Measurements from ENCODE around the gene BNIP1.
A peak's percentile ranks its signal among the peaks of the same experiment; 100 is the strongest.

Gene BNIP1

DNA sequence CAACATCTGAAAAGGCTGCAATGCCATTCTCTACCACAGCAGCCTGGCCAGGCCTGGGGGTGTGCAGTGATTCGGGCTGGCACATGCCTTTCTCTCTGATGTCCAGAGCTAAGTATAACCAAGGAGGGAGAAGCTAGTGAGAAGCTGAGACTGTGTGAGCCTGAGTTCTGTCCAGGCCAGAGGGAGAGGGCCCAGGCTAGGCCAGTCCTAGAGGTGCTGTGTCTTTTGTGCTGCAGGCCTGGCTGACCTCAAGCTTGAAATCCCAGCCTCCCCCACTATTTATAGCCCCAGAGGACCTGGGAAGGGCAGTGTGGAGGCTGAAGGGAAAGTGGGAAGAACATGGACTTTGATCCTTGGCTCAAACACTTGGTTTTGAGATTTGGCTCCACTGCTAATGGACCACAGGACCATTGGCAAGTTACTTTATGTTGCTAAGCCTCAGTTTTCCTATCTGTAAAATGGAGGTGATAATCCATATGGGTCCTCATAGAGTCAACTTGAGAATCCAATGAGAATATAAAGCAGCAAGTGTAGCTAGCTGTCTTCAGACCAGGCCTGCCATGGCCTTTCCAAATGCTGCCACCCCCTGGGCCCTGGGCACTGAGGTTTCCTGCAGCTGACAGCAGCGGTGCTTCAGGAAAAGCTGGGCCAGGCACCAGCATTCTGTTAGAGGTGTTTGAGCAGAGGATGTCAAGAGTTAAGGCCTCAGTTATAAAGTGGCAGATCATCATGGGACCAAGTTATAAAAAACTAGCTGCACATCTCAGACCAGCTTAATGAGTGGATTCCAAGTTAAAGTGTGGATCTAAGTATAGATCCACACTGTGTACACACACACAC, 21.1 kb downstream of the BNIP1 start:
- no peak for DNase-seq

DNA sequence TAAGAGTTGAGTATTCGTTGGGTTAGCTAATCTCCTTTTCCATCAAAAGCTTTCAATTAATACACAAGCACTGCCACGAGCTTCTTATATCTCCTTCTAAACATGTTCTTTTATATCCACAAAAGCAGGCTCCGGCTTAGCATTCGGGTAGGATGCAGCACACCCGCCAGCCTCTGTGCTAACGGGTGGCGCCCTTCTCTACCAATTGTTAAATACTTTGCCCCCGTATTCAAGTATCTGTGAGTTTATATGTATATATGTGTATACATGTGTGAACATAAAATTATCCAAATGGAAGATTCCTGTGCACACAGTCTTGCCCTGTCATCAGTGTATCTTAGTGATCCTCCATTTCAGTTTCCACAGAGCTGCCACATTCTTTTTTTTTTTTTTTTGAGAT, 27.8 kb downstream of the BNIP1 start:
- no peak for DNase-seq

DNA sequence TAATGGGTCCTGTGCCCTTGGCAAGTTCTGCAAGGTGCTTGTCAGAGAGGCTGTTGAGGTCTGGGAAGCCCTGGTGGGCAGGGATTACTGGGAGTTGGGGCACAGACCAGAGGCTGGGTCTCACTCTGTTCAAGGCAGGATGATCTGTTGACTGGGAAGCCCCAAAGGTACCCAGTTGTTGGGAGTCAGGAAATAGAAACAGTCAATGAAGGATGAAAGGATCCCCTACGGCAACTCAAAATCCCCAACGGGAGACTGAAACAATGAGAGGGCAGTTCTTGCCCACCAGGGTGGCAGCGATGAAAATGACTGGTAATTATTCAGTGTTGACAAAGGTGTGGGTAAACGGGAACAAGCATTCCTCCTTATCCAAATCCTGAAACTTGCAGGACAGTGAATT, 31.2 kb downstream of the BNIP1 start:
- no peak for DNase-seq

DNA sequence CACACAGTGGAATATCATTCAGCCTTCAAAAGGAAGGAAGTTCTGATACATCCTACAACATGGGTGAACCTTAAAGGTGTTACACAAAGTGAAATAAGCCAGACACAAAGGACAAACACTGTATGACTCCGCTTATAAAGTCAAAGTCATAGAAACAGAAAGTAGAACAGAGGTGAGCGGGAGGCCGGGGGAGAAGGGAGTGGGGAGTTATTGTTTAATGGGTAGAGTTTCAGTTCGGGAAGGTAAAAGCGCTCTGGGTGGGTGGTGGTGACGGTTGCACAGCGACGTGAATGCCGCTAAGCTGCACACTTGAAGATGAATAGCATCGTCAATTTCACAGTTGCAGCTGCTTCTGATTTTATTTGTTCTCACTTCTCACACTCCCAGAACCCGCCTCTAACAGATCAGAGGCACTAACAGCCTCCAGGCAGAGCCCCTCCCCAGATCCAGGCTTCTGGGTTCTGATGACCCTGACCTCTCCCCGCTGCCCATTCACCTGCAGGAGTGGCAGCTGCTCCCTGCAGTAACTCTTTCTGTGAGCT, 34.1 kb downstream of the BNIP1 start:
- no peak for DNase-seq

DNA sequence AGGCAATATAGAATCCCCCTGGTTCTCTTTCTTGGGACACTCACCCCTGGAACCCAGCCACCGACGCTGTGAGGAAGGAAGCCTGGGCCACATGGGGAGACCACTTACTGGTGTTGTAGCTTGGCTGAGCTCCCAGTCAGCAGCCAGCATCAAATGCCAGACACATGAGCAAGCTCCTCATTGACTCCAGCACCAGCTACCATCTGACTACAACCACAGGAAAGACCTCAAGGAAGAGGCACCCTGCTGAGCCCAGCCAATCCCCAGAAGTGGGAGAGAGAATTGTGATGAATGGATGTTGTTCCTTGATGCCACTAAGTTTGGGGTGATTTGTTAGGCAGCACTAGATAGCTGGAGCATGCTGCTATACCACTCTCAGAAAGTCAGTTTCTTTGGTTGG, 36.0 kb downstream of the BNIP1 start:
- DNase-seq = no peak

DNA sequence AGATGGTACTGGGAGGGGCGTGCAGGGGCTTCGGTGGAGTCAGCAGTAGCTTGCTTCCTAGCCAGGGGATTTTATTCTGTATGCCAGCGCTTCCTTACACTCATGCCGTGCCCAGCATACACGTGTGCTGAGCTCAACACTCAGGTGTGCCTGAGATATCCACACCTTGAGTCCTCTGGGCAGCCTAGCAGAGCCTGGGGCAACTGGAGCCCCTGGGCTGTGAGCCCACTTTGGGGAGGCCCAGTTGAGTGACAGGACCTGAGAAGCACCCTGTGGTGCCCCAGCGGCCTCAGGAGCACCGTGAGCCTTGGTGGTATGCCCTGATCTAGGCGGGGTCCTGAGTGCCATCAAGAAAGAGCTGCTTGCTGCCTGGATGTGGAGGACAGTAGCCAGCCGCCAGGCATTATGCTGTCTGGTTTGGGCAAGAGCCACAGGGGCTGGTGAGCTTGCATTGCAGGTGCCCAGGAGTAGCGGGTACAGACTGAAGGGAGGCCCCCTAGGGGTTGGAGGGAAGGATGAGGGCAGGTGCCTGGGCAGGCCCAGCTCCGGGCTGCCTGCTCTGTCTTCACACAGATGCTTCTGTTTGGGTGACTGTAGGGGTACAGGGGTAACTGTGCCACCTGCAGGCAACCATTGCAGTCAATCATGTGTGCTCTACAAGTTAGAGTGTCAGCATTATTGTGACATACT, 42.9 kb downstream of the BNIP1 start:
- DNase-seq = no peak

DNA sequence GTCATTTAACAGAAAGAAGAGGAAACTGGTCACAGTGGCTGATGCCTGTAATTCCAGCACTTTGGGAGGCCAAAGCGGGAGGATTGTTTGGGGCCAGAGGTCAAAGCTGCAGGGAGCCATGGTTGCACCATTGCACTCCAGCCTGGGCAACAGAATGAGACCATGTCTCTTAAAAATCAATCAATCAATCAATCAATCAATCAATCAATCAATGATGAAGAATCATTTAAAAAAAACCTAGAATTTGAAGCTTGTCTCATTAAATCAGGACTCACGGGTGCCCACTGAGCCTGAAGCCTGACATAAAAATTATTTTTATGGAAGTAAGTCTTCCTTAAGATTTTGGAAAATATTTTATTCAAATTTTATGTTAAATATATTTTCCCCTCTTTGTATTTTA, 43.9 kb downstream of the BNIP1 start:
- no peak for DNase-seq

DNA sequence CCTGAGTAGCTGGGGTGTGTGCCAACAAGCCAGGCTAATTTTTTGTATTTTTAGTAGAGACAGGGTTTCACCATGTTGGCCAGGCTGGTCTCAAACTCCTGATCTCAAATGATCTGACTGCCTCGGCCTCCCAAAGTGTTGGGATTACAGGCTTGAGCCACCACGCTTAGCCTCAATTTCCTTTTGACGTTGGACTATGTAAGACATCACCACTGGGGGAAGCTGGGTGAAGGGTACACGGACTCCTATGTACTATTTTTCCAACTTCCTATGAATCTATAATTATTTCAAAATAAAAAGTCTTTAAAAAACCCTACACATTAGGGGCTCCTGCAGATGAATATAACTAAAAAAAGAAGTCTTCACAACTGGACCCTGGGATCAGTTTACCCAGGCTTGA, 46.7 kb downstream of the BNIP1 start:
- no peak for DNase-seq

DNA sequence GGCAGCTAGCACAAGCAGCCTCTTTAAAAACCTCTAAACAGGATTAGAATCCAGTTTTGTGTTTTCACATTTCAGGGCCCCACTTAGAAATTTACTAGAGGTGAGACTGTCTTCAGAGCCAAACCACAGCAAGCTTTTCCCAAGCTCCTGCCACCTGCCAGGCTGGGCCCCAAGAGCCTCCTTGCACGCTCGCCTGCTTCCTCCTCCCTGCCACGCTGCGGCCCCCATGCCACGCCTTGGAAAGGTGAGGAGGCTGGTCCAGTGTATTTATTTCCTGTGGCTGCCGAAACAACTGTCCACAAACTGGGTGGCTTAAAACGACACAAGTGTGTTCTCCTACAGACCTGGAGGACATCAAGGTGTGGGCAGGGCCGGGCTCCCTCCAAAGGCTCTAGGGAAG, 47.2 kb downstream of the BNIP1 start:
- no peak for DNase-seq

DNA sequence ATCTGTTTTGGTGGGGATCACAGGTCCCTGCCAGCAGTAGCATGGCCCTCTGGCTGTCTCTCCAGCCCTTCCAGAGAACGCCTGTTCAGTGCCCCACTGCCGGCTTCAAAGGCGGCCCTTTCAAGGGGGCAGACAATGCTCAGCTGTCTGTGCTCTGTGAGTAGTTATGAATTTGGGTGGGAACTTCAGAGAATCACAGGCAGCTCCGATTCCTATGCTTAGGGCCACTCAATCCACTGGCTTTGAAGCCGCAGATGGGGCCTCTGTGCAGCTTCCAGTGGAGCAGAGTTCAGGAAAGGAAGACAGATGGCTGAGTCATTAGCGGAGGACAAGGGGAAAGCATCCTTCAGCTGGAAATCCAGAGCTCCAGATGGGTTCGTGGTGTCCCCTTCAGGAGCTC, 48.2 kb downstream of the BNIP1 start:
- DNase-seq = no peak

DNA sequence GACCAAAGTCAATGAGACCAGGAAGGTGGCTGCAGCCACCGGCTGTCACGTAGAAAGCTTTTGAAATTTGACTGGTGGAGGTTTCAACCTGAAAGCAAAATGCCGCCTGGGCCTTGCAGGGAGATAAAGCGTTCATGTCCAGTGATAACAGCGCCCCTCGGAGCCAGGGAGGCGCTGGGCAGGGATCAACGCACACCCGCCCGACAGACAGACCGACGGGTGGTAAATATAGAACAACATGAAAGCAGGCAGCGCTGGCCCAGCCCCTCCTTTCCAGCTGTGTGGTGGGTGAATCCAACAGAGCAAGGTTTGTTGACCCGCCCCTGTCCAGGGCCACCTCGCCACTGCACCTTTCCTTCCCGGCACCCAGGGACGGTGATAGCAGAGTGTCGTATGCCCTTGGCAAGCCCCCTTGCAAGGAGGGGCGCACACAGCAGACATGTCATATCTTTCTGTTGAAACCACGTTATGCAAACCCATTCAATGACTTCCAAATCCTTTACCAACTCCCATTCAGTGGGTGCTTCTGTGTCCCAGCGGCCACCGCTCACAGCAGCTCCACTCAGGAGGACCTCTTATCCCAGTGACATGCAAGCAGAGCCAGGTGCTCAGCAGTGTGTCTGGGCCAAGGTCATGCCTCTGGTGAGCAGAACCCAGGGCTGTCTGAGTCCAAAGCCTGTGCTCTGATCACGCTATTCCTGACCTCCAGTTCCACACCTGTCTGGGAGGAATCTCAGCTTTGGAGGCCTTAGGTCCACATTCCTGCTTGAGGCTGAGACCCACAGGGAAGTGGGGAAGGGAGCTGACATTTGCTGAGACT, 52.0 kb downstream of the BNIP1 start:
- DNase-seq = no peak

DNA sequence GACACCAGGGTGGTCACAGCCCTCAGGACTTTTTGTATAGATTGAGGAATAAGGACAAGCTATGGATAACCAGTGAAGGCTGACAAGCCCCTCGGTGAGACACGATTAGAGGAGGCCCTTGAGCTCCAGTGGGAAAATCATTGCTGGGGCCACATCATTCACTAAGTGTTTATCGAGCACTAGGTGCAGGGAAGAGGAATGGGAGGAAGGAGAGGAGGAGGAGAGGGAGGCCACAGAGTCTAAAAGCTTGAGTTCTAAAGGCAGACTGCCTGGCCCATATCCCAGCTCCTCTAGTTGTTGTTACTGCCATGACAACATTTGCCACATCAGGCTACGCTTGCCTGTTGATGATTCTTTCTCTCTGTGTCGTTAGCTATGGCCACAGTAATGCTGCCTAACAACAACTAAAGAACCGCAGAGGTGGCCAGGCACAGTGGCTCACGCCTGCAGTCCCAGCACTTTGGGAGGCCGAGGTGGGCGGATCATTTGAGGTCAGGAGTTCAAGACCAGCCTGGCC, 53.1 kb downstream of the BNIP1 start:
- DNase-seq = no peak

DNA sequence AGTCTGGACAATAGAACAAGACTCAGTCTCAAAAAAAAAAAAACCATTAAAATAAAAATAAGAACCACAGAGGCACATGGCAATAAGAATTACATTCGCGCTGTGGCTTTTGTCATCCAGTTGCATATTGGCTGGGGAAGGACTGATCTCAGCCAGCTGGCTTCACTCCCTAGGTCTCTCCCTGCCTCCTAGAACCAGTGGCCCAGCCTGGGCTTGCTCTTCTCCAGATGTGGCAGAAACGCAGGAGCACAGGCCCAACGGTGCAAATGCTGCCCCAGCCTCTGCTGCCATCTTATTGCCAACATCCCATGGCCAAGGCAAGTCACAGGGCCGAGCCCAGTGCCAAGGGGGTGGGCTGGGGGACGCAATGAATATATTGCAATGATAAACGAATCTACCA, 53.7 kb downstream of the BNIP1 start:
- no peak for DNase-seq

DNA sequence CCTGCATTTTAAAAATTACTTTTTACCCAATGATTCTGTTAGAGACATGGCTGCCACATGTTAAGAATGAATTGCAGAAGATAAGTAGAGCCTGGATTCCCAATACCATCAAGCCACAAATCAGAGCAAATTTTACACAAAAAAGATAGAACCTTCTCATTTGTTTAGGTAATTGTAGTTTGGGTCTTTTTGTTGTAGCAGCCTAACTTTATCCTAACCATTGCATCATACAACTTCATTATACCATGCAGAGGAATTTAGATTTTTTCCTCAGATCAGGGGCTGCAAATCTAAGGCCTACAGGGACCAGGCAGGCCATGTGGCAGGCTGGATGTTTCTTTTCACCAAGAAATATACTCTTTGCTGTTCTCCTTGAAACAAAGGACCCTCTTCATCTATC, 56.0 kb downstream of the BNIP1 start:
- no peak for DNase-seq

DNA sequence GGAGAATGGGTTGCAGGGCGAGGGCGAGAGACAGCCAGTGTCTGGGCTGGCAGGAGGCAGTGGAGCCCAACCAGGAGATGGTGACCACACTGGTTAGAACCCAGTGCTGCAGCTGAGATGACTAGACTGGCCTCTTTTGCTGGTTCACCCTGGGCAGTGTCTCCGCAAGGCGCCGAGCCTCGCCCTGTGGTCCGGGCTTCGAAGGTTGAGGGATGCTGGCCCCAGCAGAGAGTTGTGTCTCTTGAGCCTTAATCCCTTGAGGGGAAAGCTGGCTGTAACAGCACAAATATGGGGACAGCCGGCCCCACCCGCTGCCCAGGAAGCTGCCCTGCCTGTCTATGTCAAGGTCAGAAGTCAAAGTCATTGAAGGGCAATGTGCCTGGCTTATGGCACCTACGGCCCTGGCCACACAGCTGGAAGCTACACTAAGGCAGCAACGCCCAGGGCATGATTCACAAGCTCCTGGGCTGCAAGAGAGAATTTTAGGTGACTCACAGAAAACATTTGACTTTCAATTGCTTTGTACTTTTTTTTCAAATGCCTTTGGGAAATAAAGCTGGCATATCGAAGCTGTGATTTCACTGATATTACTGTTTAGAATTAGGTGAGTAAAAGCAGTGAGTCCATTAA, 57.4 kb downstream of the BNIP1 start:
- DNase-seq = no peak

DNA sequence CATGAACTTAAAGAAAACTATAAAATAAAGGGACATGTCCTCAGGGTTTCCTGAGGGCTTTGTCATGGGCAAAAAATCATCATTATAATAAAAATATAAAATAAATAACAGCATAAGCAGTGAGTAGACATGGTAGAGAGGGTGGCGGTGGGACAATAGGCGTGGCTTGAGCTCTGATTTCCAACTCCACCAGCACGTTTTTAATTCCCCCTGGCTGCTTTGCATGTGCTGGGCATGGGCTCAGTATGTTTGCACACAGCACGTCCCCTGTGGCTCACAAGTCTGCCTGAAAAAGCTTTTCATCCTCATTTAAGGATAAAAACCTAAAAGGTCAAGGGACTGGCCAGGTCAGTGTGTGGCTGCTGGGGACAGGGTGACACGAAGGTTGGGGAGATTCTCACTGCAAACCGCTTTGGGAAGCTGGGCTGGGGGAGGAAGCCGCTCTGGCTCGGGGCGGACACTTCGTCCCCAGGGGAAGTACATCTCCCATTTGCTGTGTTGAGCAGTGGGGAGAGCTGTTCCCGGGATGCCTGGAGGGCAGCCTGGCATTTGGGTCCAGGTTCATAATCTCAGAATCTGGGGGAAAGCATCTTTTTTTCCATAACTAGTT, 58.0 kb downstream of the BNIP1 start:
- no peak for DNase-seq

DNA sequence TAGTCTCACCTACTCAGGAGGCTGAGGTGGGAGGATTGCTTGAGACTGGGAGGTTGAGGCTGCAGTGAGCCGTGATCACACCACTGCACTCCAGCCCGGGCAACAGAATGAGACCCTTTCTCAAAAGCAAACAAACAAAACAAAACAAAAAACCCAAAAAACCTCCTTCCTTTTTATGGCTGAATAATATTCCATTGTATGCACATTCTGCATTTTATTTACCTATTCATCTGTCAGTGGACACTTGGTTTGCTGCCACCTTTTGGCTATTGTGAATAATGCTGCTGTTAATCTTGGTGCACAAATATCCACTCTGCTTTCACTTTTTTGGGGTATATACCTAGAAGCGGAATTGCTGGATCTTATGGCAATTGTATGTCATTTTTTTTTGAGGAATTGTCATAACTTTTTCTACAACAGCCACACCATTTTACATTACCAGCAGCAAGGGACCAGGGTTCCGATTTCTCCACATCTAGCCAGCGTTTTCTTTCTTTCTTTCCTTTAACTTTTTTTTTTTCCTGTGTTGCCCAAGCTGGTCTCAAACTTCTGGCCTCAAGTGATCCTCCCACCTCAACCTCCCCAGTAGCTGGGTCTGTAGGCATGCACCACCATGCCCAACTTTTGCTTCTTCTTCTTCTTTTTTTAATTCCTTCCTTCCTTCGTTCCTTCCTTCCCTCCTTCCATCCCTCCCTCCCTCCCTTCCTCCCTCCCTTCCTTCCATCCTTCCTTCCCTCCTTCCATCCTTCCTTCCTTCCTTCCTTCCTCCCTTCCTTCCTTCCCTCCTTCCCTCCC, 60.1 kb downstream of the BNIP1 start:
- peak; percentile 44 for DNase-seq

DNA sequence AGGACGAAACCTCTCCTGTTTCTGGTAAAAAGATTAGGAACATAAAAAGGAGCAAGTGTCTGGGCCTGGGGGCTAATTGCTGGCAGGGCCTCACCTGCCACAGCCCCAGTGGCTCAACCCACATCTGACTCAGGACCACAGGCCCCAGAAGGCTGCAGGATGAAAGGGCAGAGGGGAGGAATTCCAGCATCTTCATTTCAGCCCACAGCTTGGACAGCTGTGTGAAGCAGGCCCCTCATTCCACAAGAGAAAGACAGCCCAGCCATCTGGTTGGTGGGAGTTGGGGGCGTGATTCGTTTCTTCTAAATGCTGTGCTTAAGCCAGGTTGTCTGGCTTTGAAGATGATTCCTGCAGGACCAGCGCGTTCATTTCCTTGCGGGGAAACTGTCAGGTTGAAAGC, 61.6 kb downstream of the BNIP1 start:
- DNase-seq = no peak

DNA sequence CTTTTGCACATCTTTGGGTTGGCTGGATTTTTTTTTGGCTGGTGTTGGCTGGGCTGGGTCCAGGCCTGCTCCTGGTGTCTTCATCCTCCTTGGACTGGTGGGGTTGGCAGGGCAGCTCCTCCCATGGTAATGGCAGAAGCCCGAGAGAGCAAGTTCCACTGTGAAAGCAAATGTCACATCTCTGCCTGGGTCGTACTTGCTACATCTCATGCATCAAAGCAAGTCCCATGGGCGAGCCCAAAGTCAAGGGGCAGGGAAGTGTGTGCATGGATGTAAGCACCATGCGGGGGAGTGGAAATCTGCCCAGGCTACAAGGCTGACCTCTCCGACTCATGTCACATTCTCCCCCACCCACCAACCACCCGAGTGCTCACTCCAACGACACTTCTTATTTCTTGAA, 64.0 kb downstream of the BNIP1 start:
- DNase-seq = no peak

DNA sequence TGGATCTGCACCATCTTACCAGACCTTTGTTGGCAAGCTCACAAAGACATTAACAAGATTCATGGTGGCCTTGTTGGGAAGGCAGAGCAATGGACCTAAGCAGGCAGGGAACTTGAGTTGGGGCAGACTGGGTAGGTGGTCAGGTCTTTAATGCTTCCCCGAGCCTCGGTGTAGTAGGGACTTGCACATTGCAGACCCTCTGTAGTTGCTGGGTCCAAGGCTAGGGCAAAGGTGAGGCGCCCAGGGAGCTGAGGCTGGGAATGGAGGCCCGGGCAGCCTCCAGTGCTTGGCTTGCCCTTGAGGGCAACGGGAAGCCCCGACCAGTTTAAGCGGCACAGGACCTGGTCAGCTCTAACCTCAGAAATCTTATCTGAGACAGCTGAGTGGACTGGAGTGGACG, 66.5 kb downstream of the BNIP1 start:
- no peak for DNase-seq

DNA sequence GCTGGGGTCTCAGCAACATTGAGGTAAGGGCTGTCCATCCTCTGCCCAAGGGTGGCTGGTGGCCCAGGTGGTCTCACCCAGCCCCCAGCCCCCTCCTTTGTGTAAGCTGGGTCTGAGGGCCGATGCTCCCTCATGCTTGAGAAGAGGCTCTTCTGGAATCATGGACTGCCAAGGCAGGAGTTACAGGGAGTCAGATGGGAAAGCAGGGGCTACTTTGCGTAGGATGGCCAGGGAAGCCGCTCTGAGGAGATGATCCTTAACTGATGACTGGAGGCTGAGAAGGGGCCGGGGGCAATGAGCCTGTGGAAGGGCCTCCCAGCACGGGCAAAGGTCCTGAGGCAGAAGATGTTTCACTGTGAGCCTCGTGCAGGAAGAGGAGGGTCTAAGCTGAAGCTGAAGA, 67.0 kb downstream of the BNIP1 start:
- no peak for DNase-seq
